ENCODE data around the gene ITGA3.

ITGA3 gene

DNA sequence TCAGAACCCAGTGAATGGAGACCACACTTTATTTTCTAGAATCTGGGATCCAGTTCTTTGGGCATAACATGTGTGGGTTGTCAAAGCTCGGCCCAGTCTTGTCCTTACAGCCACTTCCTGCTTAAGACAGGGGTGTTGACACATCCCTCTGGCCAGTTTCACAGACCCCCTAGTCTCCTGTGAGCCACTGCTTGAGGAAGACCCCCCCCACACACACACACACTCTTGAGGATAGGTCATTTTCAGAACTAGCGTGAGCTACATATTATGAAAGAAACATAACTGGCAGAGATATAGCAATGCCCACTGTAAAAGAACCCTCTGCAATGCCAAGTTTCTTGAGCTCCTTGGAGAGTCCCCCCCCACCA, 36.0 kb downstream of the ITGA3 start:
- TF ChIP-seq, protein P1, sequence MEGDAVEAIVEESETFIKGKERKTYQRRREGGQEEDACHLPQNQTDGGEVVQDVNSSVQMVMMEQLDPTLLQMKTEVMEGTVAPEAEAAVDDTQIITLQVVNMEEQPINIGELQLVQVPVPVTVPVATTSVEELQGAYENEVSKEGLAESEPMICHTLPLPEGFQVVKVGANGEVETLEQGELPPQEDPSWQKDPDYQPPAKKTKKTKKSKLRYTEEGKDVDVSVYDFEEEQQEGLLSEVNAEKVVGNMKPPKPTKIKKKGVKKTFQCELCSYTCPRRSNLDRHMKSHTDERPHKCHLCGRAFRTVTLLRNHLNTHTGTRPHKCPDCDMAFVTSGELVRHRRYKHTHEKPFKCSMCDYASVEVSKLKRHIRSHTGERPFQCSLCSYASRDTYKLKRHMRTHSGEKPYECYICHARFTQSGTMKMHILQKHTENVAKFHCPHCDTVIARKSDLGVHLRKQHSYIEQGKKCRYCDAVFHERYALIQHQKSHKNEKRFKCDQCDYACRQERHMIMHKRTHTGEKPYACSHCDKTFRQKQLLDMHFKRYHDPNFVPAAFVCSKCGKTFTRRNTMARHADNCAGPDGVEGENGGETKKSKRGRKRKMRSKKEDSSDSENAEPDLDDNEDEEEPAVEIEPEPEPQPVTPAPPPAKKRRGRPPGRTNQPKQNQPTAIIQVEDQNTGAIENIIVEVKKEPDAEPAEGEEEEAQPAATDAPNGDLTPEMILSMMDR (IDR thresholded peaks at IDR 0.05; ENCODE audit: insufficient read depth, low read length, poor library complexity, severe bottlenecking): no peak
- no peak for TF ChIP-seq EZH2phosphoT487 (conservative IDR thresholded peaks at IDR 0.05; ENCODE audit: low read length)
- Histone ChIP-seq H3K27me3 (ENCODE audit: low read length) (no peaks in the 10 kb centered on the region), H2AFZ (ENCODE audit: low read depth, low read length, severe bottlenecking) (no peak overlapping the region), H3K36me3 (ENCODE audit: low read length) (no peaks in the 10 kb centered on the region), H3K27ac (ENCODE audit: low read depth, low read length) (no peak overlapping the region), H4K20me1 (ENCODE audit: low read depth, low read length) (no peaks in the 10 kb centered on the region), H3K79me2 (ENCODE audit: insufficient read depth, low read length) (no peaks in the 10 kb centered on the region), H3F3A (ENCODE audit: insufficient read depth) (no peaks in the 10 kb centered on the region), H3K9ac (ENCODE audit: low read length) (no peak overlapping the region), H3K4me2 (ENCODE audit: low read depth, low read length, poor library complexity, severe bottlenecking) (no peak overlapping the region), H3K9me2 (replicated peaks; ENCODE audit: insufficient read depth, low read length) (no peaks in the 10 kb centered on the region), H3K9me3 (ENCODE audit: insufficient read depth, low read length) (no peaks in the 10 kb centered on the region), H3K4me3 (ENCODE audit: insufficient read depth, low read length, poor library complexity, severe bottlenecking) (no peak overlapping the region)

DNA sequence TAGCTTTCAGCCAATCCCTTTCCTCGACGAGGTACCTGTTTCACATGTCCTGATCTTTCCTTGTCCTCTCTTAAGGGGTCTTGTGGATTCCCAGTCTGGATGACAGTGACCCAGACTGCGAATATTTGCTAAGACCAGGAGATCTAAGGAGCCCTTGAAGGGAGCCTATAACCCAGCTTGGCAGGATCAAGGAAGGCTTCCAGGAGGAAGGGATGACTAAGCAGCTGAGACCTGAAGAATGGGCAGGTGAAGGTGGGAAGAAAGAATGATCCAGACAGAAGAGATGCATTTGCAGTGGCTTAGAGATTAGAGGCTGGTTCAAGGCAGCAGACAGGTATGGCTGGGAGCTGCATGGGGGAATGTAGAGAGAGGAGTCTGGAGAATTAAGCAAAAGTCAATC, 37.3 kb downstream of the ITGA3 start:
- Histone ChIP-seq H3K27me3 (ENCODE audit: low read length) (no peaks in the 10 kb centered on the region), H2AFZ (ENCODE audit: low read depth, low read length, severe bottlenecking) (no peak overlapping the region), H3K79me2 (ENCODE audit: insufficient read depth, low read length) (no peaks in the 10 kb centered on the region), H3K27ac (ENCODE audit: low read depth, low read length) (no peak overlapping the region), H3F3A (ENCODE audit: insufficient read depth) (no peaks in the 10 kb centered on the region), H4K20me1 (ENCODE audit: low read depth, low read length) (no peaks in the 10 kb centered on the region), H3K9me3 (ENCODE audit: insufficient read depth, low read length) (no peaks in the 10 kb centered on the region), H3K4me2 (ENCODE audit: low read depth, low read length, poor library complexity, severe bottlenecking) (no peak overlapping the region), H3K36me3 (ENCODE audit: low read length) (no peaks in the 10 kb centered on the region), H3K4me3 (ENCODE audit: insufficient read depth, low read length, poor library complexity, severe bottlenecking) (no peak overlapping the region), H3K9ac (ENCODE audit: low read length) (no peak overlapping the region), H3K9me2 (replicated peaks; ENCODE audit: insufficient read depth, low read length) (no peaks in the 10 kb centered on the region)
- TF ChIP-seq EZH2phosphoT487 (conservative IDR thresholded peaks at IDR 0.05; ENCODE audit: low read length): no peak
- TF ChIP-seq, protein P1 (IDR thresholded peaks at IDR 0.05; ENCODE audit: insufficient read depth, low read length, poor library complexity, severe bottlenecking): no peak

DNA sequence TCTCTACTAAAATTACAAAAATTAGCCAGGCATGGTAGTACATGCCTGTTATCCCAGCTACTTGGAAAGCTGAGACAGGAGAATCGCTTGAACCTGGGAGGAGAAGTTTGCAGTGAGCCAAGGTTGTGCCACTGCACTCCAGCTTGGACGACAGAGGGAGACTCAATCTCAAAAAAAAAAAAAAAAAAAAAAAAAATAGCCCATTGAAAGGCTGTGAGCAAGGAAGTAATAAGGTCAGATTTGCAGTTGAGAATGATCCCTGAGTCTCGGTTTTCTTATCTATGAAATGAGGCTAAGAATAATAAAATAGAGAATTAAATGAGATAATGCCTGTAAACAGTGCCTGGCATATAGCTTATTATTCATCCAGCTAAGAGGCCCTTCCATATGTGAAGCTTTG, 37.9 kb downstream of the ITGA3 start:
- Histone ChIP-seq H3K9ac (ENCODE audit: low read length) (no peak overlapping the region), H3K4me2 (ENCODE audit: low read depth, low read length, poor library complexity, severe bottlenecking) (no peak overlapping the region), H3F3A (ENCODE audit: insufficient read depth) (no peaks in the 10 kb centered on the region), H3K27ac (ENCODE audit: low read depth, low read length) (no peak overlapping the region), H3K27me3 (ENCODE audit: low read length) (no peaks in the 10 kb centered on the region), H3K9me3 (ENCODE audit: insufficient read depth, low read length) (no peaks in the 10 kb centered on the region), H3K4me3 (ENCODE audit: insufficient read depth, low read length, poor library complexity, severe bottlenecking) (no peak overlapping the region), H3K36me3 (ENCODE audit: low read length) (no peaks in the 10 kb centered on the region), H3K9me2 (replicated peaks; ENCODE audit: insufficient read depth, low read length) (no peaks in the 10 kb centered on the region), H4K20me1 (ENCODE audit: low read depth, low read length) (no peaks in the 10 kb centered on the region), H3K79me2 (ENCODE audit: insufficient read depth, low read length) (no peaks in the 10 kb centered on the region), H2AFZ (ENCODE audit: low read depth, low read length, severe bottlenecking) (no peak overlapping the region)
- TF ChIP-seq, protein P1 (IDR thresholded peaks at IDR 0.05; ENCODE audit: insufficient read depth, low read length, poor library complexity, severe bottlenecking): no peak
- TF ChIP-seq EZH2phosphoT487 (conservative IDR thresholded peaks at IDR 0.05; ENCODE audit: low read length): no peak

Data from SU-DHL-6 (cell line).